Measurements from ENCODE around the gene TOR4A.

TOR4A gene

GRCh38 chr9:137247135-137247915 lies 30.2 kb upstream of the TOR4A start:
- DNase-seq (ENCODE audit: low spot score) = no peak
- H3K9ac ChIP-seq (ENCODE audit: low read depth, low read length, poor library complexity) = no peak overlapping the region
- peaks cover 15 to 38% of the 10 kb centered on the region in 2 donors for H3K4me1 ChIP-seq (ENCODE audit: control insufficient read depth in 2 of 2, insufficient read depth in 1 of 2, low read depth in 1 of 2, low read length in 2 of 2)
- peak overlapping the region; percentile 88 for H2BK5ac ChIP-seq (ENCODE audit: low read length)
- no peak overlapping the region for H3K14ac ChIP-seq (ENCODE audit: low read length)
- no peaks in the 10 kb centered on the region for H3K9me3 ChIP-seq (replicated peaks in 1 of 2; ENCODE audit: control insufficient read depth in 2 of 2, insufficient read depth in 1 of 2, low read depth in 1 of 2, low read length in 2 of 2)
- peak overlapping the region; percentile 66 for H2AFZ ChIP-seq (ENCODE audit: low read length)
- peaks cover 0 to 2% (median 0%) of the 10 kb centered on the region in 3 experiments for H3K27me3 ChIP-seq (ENCODE audit: control insufficient read depth in 3 of 3, insufficient read depth in 3 of 3, low read depth in 1 of 3, low read length in 3 of 3)
- H4K8ac ChIP-seq (ENCODE audit: low read depth, low read length) = no peak overlapping the region
- H2AK5ac ChIP-seq (ENCODE audit: low read depth, low read length) = peak overlapping the region; percentile 95
- no peak overlapping the region for H3K4ac ChIP-seq (ENCODE audit: low read length)
- peak overlapping the region; percentile 90 for H2BK12ac ChIP-seq (ENCODE audit: low read length)
- H3K4me3 ChIP-seq (ENCODE audit: low read length in 2 of 2) = no peak overlapping the region
- no peak overlapping the region for H3K27ac ChIP-seq (replicated peaks; ENCODE audit: low read length)
- H3K23ac ChIP-seq (ENCODE audit: low read depth, low read length, poor library complexity) = peak overlapping the region; percentile 11
- peak overlapping the region; percentile 84 for H2BK15ac ChIP-seq (ENCODE audit: low read length)
- WGBS, 2 donors (ENCODE audit: extremely low coverage in 2 of 2, insufficient read length in 2 of 2, insufficient replicate concordance in 1 of 2) = no CpG with 5 or more reads among the region's 20 CpGs
- peaks cover 10% of the 10 kb centered on the region for H3K79me1 ChIP-seq (ENCODE audit: low read depth, low read length)
- peak overlapping the region; percentile 12 for H3K4me2 ChIP-seq (ENCODE audit: insufficient read depth, low read length, poor library complexity, severe bottlenecking)
- H3K36me3 ChIP-seq (replicated peaks in 1 of 2; ENCODE audit: control insufficient read depth in 2 of 2, insufficient read depth in 2 of 2, low read length in 2 of 2) = peaks cover 16 to 20% of the 10 kb centered on the region in 2 donors
- H2BK120ac ChIP-seq (ENCODE audit: low read depth, low read length) = no peak overlapping the region
- H3K18ac ChIP-seq (ENCODE audit: low read length) = peak overlapping the region; percentile 75
- peak overlapping the region; percentile 28 for H4K91ac ChIP-seq (ENCODE audit: low read depth, low read length, poor library complexity)

GRCh38 chr9:137247916-137248175 lies 29.7 kb upstream of the TOR4A start:
- no peak for DNase-seq (ENCODE audit: low spot score)
- Histone ChIP-seq H2AFZ (ENCODE audit: low read length) (no peak overlapping the region), H4K91ac (ENCODE audit: low read depth, low read length, poor library complexity) (peak overlapping the region; percentile 28), H3K79me1 (ENCODE audit: low read depth, low read length) (peaks cover 6% of the 10 kb centered on the region), H3K14ac (ENCODE audit: low read length) (no peak overlapping the region), H3K9ac (ENCODE audit: low read depth, low read length, poor library complexity) (no peak overlapping the region), H2BK12ac (ENCODE audit: low read length) (peak overlapping the region; percentile 90), H3K4me3 (ENCODE audit: low read length in 2 of 2) (no peak overlapping the region), H3K27me3 (ENCODE audit: control insufficient read depth in 3 of 3, insufficient read depth in 3 of 3, low read depth in 1 of 3, low read length in 3 of 3) (peaks cover 0 to 2% (median 0%) of the 10 kb centered on the region in 3 experiments), H2BK15ac (ENCODE audit: low read length) (peak overlapping the region; percentile 84), H3K18ac (ENCODE audit: low read length) (peak overlapping the region; percentile 75), H3K4me1 (ENCODE audit: control insufficient read depth in 2 of 2, insufficient read depth in 1 of 2, low read depth in 1 of 2, low read length in 2 of 2) (peaks cover 10 to 37% of the 10 kb centered on the region in 2 donors), H2AK5ac (ENCODE audit: low read depth, low read length) (peak overlapping the region; percentile 95), H3K9me3 (replicated peaks in 1 of 2; ENCODE audit: control insufficient read depth in 2 of 2, insufficient read depth in 1 of 2, low read depth in 1 of 2, low read length in 2 of 2) (no peaks in the 10 kb centered on the region), H3K4ac (ENCODE audit: low read length) (no peak overlapping the region), H3K4me2 (ENCODE audit: insufficient read depth, low read length, poor library complexity, severe bottlenecking) (no peak overlapping the region), H3K23ac (ENCODE audit: low read depth, low read length, poor library complexity) (peak overlapping the region; percentile 11), H3K36me3 (replicated peaks in 1 of 2; ENCODE audit: control insufficient read depth in 2 of 2, insufficient read depth in 2 of 2, low read length in 2 of 2) (peaks cover 11 to 14% of the 10 kb centered on the region in 2 donors), H2BK5ac (ENCODE audit: low read length) (no peak overlapping the region), H2BK120ac (ENCODE audit: low read depth, low read length) (no peak overlapping the region), H4K8ac (ENCODE audit: low read depth, low read length) (no peak overlapping the region), H3K27ac (replicated peaks; ENCODE audit: low read length) (no peak overlapping the region)
- no CpG with 5 or more reads among the region's 6 CpGs for WGBS, 2 donors (ENCODE audit: extremely low coverage in 2 of 2, insufficient read length in 2 of 2, insufficient replicate concordance in 1 of 2)

- H3K27me3 ChIP-seq (ENCODE audit: control insufficient read depth in 3 of 3, insufficient read depth in 3 of 3, low read depth in 1 of 3, low read length in 3 of 3) = peaks cover 0 to 2% (median 0%) of the 10 kb centered on the region in 3 experiments
- H2AK5ac ChIP-seq (ENCODE audit: low read depth, low read length) = peak overlapping the region; percentile 53
- H2BK12ac ChIP-seq (ENCODE audit: low read length) = peak overlapping the region; percentile 60
- H4K8ac ChIP-seq (ENCODE audit: low read depth, low read length) = no peak overlapping the region
- peak overlapping the region; percentile 18 for H3K18ac ChIP-seq (ENCODE audit: low read length)
- H3K9me3 ChIP-seq (replicated peaks in 1 of 2; ENCODE audit: control insufficient read depth in 2 of 2, insufficient read depth in 1 of 2, low read depth in 1 of 2, low read length in 2 of 2) = no peaks in the 10 kb centered on the region
- no peak overlapping the region for H3K4me2 ChIP-seq (ENCODE audit: insufficient read depth, low read length, poor library complexity, severe bottlenecking)
- H3K36me3 ChIP-seq (replicated peaks in 1 of 2; ENCODE audit: control insufficient read depth in 2 of 2, insufficient read depth in 2 of 2, low read length in 2 of 2) = no peaks in the 10 kb centered on the region
- DNase-seq (ENCODE audit: low spot score) = no peak
- H3K14ac ChIP-seq (ENCODE audit: low read length) = no peak overlapping the region
- H3K4me3 ChIP-seq (ENCODE audit: low read length in 2 of 2) = no peak overlapping the region
- H3K4me1 ChIP-seq (ENCODE audit: control insufficient read depth in 2 of 2, insufficient read depth in 1 of 2, low read depth in 1 of 2, low read length in 2 of 2) = peaks cover 11 to 45% of the 10 kb centered on the region in 2 donors
- H2BK120ac ChIP-seq (ENCODE audit: low read depth, low read length) = peak overlapping the region; percentile 16
- WGBS, 2 donors (ENCODE audit: extremely low coverage in 2 of 2, insufficient read length in 2 of 2, insufficient replicate concordance in 1 of 2) = no CpG with 5 or more reads among the region's 18 CpGs
- peak overlapping the region; percentile 81 for H2AFZ ChIP-seq (ENCODE audit: low read length)
- H3K4ac ChIP-seq (ENCODE audit: low read length) = no peak overlapping the region
- peak overlapping the region; percentile 11 for H3K23ac ChIP-seq (ENCODE audit: low read depth, low read length, poor library complexity)
- H2BK5ac ChIP-seq (ENCODE audit: low read length) = no peak overlapping the region
- peaks cover under 1% of the 10 kb centered on the region for H3K79me1 ChIP-seq (ENCODE audit: low read depth, low read length)
- H3K9ac ChIP-seq (ENCODE audit: low read depth, low read length, poor library complexity) = no peak overlapping the region
- H4K91ac ChIP-seq (ENCODE audit: low read depth, low read length, poor library complexity) = peak overlapping the region; percentile 43
- H3K27ac ChIP-seq (replicated peaks; ENCODE audit: low read length) = no peak overlapping the region
- peak overlapping the region; percentile 54 for H2BK15ac ChIP-seq (ENCODE audit: low read length)
Observed at GRCh38 chr9:137250329-137251193, 27.0 kb upstream of the TOR4A start.

GRCh38 chr9:137251194-137251461 lies 26.4 kb upstream of the TOR4A start, which contains the start of gene STPG3:
Gene STPG3 (plus strand): TSS chr9:137251286. CDS start chr9:137251287, 1 bp downstream.
- H4K91ac ChIP-seq (ENCODE audit: low read depth, low read length, poor library complexity) = peak within 1 kb of the TSS; percentile 95
- peaks cover 2% of the 10 kb centered on the region in 2 donors for H3K36me3 ChIP-seq (replicated peaks in 1 of 2; ENCODE audit: control insufficient read depth in 2 of 2, insufficient read depth in 2 of 2, low read length in 2 of 2)
- peak within 1 kb of the TSS; percentile 37 for H3K4ac ChIP-seq (ENCODE audit: low read length)
- H3K27ac ChIP-seq (replicated peaks; ENCODE audit: low read length) = no peak within 1 kb of the TSS
- no peak within 1 kb of the TSS for H3K4me3 ChIP-seq (ENCODE audit: low read length in 2 of 2)
- H3K23ac ChIP-seq (ENCODE audit: low read depth, low read length, poor library complexity) = peak within 1 kb of the TSS; percentile 43
- H3K9me3 ChIP-seq (replicated peaks in 1 of 2; ENCODE audit: control insufficient read depth in 2 of 2, insufficient read depth in 1 of 2, low read depth in 1 of 2, low read length in 2 of 2) = no peaks in the 10 kb centered on the region
- H2AK5ac ChIP-seq (ENCODE audit: low read depth, low read length) = peak within 1 kb of the TSS; percentile 97
- peak within 1 kb of the TSS; percentile 84 for H2BK12ac ChIP-seq (ENCODE audit: low read length)
- peaks cover 16 to 51% of the 10 kb centered on the region in 2 donors for H3K4me1 ChIP-seq (ENCODE audit: control insufficient read depth in 2 of 2, insufficient read depth in 1 of 2, low read depth in 1 of 2, low read length in 2 of 2)
- no peak within 1 kb of the TSS for H3K4me2 ChIP-seq (ENCODE audit: insufficient read depth, low read length, poor library complexity, severe bottlenecking)
- H2AFZ ChIP-seq (ENCODE audit: low read length) = peak within 1 kb of the TSS; percentile 81
- H2BK15ac ChIP-seq (ENCODE audit: low read length) = peak within 1 kb of the TSS; percentile 99
- WGBS, 2 donors (ENCODE audit: extremely low coverage in 2 of 2, insufficient read length in 2 of 2, insufficient replicate concordance in 1 of 2) = no CpG with 5 or more reads among the region's 4 CpGs
- peak within 1 kb of the TSS; percentile 89 for H3K14ac ChIP-seq (ENCODE audit: low read length)
- peaks cover 6% of the 10 kb centered on the region for H3K79me1 ChIP-seq (ENCODE audit: low read depth, low read length)
- peak within 1 kb of the TSS; percentile 85 for H3K18ac ChIP-seq (ENCODE audit: low read length)
- peak within 1 kb of the TSS; percentile 84 for H3K9ac ChIP-seq (ENCODE audit: low read depth, low read length, poor library complexity)
- peak within 1 kb of the TSS; percentile 90 for H2BK5ac ChIP-seq (ENCODE audit: low read length)
- peak within 1 kb of the TSS; percentile 65 for H4K8ac ChIP-seq (ENCODE audit: low read depth, low read length)
- H3K27me3 ChIP-seq (ENCODE audit: control insufficient read depth in 3 of 3, insufficient read depth in 3 of 3, low read depth in 1 of 3, low read length in 3 of 3) = no peaks in the 10 kb centered on the region
- DNase-seq (ENCODE audit: low spot score) = no peak
- peak within 1 kb of the TSS; percentile 16 for H2BK120ac ChIP-seq (ENCODE audit: low read depth, low read length)
